Stimulated activated CD4-positive, alpha-beta T cell treated with anti-CD3 and anti-CD28 coated beads, Interleukin-2, amount 100 ng/mL, for 24 hours (primary cell): ENCODE results near the gene GRN.
"Not testable (repeated sequence)": the region's sequence is repeated elsewhere in the genome, so short reads cannot be mapped to it uniquely, and the experiment has no call there.

ENCODE experiments used
- DNase-seq, 2 donors: peaks; one replicate each; pipeline ENCODE4 v3.0.0-alpha.2; 2020

The GRN gene

DNA sequence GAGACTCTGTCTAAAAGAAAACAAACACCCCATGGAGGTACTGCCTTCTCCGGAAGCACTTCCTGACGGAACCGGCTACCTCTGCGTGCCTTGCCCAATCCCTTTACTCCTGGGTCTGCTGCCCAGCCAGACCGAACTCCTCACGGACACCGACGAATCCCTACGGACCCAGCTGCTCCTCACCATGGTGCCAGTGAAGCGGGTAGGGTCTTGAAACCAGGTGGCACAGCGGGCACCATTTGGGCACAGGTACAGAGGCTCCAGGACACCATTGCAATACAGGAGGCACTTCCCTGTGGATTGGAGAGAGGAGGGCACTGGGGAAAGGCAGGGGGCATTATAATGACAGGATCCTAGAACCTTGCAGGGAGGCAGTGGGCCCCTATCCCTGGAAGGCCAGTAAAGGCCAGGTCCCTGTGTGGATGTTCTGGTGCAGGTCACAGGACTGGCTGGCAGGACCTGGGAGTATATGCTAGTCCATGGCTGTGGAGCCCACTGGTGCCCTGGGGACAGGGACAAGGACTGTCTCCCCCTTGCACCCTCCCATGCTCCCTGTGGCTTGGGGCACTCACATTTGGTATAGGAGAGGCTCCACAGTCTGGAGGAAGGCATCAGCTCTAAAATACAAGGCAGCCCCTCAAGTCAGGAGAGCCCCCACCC lies 22.7 kb upstream of the GRN start:
- DNase-seq, result no peak

GRCh38 chr17:44323359-44324091 lies 21.6 kb upstream of the GRN start:
- no peak for DNase-seq

GRCh38 chr17:44324092-44324570 lies 21.0 kb upstream of the GRN start:
- DNase-seq, result no peak

DNA sequence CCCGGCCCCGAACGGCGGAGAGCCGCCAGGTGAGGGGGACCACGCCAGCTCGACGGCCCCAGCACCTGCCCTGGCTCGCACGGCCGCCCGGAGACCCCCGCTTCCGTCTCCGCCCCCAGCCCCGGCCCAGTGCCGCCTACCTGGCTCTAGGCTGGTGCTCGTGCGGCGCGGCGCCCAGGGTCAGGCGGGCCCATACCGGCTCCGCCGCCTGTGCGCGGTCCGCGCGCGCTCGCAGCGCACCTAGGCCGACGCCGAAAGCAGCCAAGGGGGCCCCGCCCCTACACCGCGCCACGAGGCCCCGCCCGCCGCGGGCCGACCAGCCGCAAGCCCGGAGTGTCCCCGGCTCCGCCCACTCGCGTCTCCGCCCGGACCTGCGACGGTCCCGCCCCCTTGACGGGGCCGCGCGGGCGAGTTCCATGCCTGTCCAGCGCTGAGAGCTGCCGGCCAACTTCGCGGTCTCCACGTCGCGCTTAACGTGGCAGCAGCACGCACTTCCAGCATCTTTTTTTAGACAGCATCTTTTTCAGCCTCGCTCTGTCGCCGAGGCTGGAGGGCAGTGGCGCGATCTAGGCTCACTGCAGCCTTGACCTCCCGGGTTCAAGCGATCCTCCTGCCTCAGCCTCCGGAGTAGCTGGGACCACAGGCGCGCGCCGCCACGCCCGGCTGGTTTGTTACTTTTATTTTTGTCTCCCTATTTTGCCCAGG lies 20.4 kb upstream of the GRN start, which contains the start of gene SLC25A39:
TSS of gene SLC25A39 (minus strand) at position 253 of the 705 bp plus-strand sequence. CDS start 1,261 bp downstream, outside the sequence.
- peak; percentile 96 to 97 for DNase-seq

DNA sequence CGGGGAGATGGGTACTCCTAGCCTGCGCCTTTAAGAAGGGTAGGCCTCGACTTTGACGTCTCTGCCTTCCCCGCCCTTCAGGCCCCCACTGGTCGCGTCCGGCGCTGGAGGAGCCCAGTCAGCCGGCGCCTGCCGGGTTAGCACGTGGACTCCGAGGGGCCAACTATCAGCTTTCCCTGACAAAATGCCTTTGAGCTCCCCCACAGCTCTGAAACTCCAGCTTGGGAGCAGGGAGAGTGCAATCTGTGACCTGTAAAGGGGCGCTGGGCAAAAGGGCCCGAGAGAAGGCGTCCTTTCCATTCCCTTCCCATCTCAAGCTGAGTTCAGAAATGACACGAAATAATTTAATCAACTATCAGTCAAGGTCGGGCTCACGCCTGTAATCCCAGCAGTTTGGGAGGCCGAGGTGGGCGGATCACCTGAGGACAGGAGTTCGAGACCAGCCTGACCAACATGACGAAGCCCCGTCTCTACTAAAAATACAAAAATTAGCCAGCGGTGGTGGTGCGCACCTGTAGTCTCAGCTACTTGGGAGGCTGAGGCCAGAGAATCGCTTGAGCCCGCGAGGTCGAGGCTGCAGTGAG lies 18.1 kb upstream of the GRN start:
- DNase-seq, result peak; percentile 90 to 92

GRCh38 chr17:44327715-44328449 lies 17.2 kb upstream of the GRN start:
- DNase-seq, result no peak

- not testable (repeated sequence) for DNase-seq
Measured at GRCh38 chr17:44329516-44329915, 15.6 kb upstream of the GRN start.

- not testable (repeated sequence) for DNase-seq
Measured at GRCh38 chr17:44330263-44330662, 14.8 kb upstream of the GRN start.

DNA sequence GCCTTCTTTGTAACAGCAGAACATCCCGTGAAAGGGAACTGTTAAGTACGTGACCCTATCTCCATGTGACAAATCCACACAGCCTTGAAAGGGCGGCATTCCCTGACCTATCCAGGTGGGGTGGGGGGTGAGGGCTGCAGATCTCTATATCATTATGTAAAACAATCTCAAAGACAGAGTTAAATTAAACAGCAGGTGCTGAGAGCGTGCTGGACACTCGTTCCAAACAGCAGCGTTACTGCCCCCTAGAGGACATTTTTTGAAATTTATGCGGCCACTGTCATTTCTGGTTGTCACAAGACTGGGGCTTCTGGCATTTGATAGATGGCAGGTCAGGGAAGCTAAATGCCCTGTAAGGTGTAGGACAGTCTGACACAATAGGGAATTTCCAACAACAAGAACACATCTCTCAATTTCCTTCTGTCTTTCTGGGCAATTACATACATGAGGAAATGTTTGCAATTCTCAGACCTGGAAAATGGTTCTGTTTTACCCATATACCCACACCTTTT lies 13.8 kb upstream of the GRN start:
- DNase-seq, result peak; percentile 70 to 75

- no peak for DNase-seq
Measured at GRCh38 chr17:44333371-44333770, 11.7 kb upstream of the GRN start.

DNA sequence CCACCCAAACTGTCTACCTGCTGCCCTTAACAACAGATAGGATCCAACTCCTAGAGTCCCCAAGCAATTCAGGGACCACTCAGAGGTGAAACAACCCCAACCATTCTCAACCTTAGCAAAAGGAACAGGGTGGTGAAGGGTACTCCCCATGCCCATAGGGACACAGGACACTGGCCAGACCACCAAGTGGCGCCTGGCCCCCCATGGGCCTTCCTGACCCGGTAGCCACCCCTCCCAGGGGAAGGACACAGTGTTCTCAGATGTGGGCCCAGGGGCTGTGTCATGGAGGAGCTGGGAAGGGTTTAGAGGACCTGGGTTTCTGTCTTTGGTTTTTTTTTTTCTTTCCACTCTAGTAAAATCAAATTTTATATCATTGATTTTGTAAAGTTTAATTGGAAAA lies 10.8 kb upstream of the GRN start:
- DNase-seq, result no peak

DNA sequence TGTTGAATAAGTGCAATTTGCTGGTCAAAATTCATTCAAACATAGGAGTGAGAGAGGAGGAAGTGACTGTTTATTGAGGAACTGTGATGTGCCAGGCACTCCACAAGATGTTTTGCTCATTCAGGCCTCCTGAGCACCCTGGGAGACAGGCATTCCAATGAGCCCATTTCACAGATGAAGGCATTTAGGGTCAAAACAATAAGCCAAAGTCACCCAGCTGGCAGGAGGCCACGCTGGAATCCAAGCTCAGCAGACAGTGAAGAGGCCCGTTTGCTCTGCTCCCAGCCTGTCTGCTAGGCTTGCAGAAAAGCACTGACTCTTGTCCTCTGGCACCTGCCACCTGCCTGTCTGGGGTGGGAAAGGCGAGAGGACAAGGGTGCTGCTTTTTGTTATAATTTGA lies 10.4 kb upstream of the GRN start:
- DNase-seq, result no peak

DNA sequence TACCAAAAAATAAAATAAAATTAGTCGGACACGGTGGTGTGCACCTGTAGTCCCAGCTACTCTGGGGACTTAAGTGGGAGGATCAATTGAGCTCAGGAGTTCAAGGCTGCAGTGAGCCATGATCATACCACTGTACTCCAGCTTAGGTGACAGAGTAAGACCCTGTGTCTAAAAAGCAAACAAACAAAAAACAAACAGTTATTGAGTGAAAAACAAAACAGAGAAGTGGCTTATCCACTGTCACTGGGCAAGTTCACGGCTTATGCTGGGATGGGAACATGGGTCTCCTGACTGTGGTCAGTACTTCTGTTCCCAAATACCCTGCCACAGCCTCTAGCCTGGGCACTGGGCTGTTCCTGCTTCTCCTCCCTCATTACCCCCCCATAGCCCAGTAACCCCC lies 9.5 kb upstream of the GRN start:
- no peak for DNase-seq

- DNase-seq, result no peak
Measured at GRCh38 chr17:44335968-44336367, 9.1 kb upstream of the GRN start.

DNA sequence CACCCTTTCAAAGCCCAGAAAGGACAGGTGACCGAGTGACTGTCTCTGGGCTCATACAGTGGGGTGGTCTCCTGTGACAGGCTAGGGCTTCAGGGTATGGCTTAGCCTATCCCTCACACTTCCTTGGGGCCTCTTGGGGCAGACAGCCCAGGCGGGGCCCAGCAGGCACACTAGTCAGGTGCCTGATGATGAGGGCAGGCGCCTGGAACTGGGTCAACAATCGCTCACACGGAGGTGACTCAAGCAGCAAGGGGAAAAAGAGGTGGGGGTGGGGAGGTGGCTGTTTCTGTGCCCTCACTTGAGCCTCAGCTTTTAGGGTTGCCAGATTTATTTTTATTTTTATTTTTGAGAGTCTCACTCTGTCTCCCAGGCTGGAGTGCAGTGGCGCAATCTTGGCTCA lies 6.4 kb upstream of the GRN start:
- DNase-seq, result no peak

DNA sequence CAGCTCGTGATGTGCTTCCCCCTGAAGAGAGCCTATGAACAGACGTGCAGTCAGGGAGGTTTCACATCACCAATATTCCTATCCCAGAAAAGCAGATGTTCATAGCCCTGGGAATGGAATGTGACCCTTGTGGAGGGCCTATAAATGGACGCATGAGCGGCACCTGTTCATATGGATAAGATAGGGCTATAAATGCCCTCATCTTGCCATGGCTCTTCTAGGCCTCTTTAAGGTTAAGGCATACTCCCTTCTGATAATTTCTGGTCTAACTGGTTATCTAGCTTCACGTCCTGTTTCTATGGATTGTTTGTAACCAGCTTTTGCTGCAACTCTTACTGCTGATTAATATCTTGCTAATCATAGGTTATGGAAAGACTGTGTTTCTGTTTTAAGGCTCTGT lies 4.5 kb upstream of the GRN start:
- not testable (repeated sequence) for DNase-seq

- no peak for DNase-seq
Measured at GRCh38 chr17:44343510-44344209, 1.4 kb upstream of the GRN start.

GRCh38 chr17:44345454-44346026 lies 438 bp downstream of the GRN start:
- peak; percentile 41 to 58 for DNase-seq

DNA sequence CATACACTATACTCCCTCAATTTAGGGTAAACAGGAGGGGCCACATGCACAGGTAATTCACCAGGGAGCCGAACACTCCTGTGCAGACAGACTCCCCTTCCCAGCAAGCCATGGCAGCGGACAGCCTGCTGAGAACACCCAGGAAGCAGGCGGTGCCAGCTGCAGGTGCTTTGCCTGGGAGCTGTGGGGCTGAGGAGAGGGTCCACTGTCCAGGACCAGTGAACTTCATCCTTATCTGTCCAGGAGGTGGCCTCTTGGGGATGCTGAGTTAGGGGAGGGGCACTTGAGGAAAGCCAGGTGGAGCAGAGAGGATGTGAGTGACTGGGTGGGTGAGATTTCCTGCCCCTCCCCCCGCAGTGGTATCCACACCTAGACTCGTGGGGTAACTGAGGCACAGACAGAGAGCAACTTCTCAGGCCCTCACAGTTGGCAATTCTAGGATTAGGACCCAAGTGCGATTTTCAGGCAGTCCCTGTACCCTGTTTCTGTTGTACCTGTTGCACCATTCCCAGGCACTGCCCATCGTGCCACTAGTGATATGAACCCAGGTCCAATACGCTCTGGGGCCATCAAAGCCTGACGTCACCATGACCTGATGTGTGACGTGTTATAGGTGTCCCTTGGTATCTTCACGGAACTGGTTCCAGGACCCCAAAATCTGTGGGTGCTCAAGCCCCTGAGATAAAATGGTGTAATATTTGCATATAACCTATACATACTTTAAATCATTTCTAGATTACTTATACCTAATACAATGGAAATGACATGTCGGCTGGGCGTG lies 1.2 kb downstream of the GRN start:
- DNase-seq, result no peak
